Hematopoietic multipotent progenitor cell treated with erythropoietin and hydrocortisone succinate and interleukin-3 and kit ligand, for 6 days (in vitro differentiated cells): ENCODE results near the gene STIMATE.

Experiments
- DNase-seq: peaks from one replicate; pipeline ENCODE4 v3.0.0-alpha.2; 2015

The STIMATE gene

GRCh38 chr3:52897130-52898122 lies at the start of gene STIMATE:
TSS of gene STIMATE (minus strand) at chr3:52897548. CDS start at chr3:52897450, 98 bp downstream.
- DNase-seq: peak; percentile 90

DNA sequence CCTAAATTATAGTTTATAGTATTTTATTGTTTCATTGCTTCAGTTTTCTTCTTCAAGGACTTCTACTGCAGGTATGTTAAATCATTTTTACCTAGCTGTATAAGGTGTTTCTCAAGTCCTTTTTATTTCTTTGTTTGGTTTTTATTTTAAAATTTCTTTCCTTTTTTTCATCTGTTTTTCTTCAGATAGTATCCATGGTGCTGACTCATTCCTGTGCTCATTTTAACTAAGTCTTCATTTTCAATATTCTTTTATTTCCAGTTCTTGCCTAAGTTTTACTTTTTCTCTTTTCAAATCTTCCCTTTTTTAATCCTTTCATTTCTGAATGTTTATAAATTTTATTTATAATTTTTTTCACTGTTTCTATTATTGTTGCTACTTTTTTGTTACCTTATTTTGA lies 42.3 kb upstream of the STIMATE start:
- DNase-seq: no peak

GRCh38 chr3:52934630-52935530 lies 37.5 kb upstream of the STIMATE start:
- DNase-seq: peak; percentile 84

DNA sequence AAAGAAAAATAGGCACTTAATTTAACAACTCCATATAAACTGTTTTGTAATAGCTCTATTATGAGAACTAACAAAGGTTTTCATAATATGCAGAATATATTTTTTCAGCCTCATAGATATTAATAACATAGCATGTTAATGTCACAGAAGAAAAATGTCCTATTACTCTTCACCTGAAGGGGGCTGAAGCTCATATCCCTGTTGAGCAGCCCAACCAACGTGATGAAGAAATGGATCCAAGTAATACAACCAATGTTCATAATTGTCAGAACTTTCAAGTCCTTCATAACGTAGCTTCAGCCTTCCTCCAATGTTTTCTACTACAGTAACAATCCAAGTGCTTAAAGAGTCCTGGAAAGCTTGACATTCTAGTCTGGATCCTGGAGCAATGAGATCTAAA lies 34.5 kb upstream of the STIMATE start:
- DNase-seq: peak; percentile 28

DNA sequence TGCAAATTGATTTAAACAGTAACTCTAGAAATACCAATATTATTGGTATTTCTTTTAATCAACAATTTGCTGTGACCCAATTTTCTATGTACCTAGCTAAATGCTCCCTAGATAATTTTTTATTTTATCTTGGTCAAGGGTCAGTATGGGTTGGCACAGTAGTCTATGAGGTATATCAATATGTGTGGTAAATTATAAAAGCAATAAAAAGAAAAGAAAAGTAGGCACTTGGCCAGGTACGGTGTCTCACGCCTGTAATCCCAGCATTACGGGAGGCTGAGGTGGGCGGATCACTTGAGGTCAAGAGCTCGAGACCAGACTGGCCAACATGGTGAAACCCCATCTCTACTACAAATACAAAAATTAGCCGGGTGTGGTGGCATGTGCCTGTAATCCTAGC lies 34.0 kb upstream of the STIMATE start:
- no peak for DNase-seq

DNA sequence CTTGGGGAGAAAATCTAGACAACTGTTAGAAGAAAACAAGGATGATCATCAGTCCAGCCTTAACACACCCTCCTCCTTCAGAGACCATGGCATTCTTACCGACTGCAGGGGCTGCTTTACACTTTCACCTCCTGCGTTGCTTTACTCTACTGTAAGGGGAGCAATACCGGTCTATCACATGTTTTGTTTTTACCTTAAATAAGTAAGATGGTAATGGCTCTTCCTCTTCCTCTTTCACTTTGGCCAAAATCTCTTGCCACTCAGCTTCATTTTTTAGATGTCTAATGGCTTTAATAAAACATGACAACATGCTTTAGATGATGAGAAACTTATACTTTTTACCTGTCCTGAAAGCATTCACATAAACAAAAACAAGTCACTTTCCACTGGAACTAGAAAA lies 33.4 kb upstream of the STIMATE start:
- DNase-seq: no peak

DNA sequence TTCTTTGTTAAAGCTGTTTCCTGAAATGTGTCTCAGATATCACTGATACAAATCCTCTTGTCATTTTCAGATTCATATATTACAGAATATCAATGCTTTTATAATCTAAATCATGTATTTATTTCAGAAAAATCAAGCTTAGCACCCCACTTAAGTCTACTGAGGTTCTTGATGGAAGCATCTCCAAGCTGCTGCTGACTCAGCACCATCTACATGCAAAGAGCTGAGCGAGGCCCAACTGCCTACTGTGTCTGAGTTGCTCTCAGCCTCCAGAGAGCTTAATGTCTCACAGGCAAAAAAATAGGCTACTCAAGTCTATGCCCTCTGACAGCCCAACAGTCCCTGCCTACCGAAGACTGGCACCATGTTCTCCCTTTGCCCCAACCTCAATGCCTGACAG lies 29.2 kb upstream of the STIMATE start:
- no peak for DNase-seq

DNA sequence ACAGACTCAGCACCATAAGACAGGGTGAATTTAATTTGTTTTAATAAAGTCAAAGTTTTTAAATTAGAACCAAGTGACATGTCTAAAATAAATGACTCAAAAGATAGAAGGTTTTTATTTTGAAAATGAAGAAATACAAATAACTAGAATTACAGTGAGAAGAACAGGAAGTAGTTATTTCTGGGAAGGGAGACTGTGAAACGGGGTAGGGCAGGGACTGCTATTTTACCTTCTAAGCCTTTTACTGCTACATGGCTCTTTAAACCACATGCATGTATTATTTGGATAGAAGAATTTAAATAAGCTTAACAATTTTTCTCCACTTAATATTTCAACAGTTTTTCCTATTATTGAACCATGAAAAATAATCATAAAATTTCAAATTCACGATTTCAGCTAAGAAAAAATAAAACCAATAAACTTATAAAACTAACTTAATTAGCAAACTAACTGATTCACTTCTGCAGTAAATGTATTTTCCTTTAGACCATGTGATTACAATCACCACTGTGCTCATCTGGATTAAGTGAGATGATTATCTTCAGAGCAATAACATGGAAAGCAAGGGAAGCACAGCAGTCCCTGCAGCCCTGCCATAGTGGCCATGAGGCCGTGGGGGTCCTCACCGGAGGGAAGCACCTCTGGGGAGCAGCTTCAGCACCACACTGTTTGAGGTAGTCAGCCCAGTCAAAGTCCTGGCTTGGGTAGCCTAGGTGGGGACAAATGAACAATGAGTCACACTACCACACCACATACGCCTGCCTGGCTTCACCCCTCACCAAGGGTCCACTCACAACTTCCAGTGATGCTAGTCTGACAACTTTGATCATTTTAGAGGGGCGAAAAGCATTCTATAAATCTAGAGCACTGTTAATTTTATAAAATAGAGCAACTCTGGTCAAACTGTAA lies 28.3 kb upstream of the STIMATE start:
- peak; percentile 12 for DNase-seq

DNA sequence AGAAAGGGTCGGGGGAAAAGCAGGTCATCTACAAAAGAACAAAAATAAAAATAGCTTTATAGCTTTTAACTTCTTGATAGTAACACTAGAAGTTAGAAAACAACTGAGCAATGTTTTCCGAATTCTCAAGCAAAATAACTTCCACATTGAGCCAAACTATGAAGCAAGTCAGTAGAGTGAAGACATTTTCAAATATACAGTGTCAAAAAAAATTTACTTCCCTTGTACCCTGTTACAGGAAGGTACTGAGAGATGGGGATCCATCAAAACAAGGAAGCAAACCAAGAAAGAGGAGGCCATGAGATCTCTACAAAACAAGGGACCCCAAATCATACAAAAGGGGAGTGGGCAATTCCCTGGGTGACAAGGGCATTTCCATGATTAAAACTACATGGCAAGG lies 26.6 kb upstream of the STIMATE start:
- no peak for DNase-seq

DNA sequence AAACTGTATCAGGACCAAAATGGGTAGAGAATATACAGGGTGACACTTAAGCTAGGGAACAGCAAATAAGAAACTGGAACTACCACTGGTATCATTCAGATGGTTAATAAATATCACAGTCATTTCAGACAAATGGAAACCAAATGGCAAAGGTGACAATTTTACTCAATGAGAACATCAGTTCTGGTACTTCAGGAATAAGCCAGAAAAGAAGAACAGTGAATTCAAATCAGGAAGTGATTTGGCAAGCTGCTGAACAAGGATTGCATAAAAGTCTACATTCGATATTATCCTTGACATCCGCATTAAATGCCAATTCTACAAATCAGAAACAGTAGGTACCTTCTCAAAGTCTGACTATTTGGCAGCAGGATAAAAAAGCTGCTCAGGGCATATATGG lies 23.5 kb upstream of the STIMATE start:
- no peak for DNase-seq

GRCh38 chr3:52917044-52917443 lies 19.7 kb upstream of the STIMATE start:
- DNase-seq: no peak

DNA sequence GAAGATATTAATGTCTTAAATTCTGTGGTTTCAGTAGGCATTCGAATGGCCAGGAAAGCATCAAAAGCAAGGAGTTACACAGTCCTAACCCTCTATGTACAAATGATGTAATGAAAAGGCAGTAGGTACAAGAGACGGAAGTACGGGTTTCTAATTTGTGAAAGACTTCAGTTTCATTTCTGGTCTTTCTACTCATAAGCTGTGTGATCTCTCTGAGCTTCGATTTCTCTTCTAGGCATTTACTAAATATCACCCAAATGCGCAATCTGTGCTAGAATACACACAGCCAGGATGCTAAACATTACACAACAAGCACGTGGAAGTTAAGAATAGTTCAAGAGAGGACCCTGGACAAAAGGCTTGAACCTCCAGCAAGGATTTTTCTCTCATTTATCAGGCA lies 17.9 kb upstream of the STIMATE start:
- DNase-seq: no peak

- peak; percentile 96 for DNase-seq
These were observed 15.8 kb upstream of the STIMATE start for GRCh38 chr3:52912885-52913731.

DNA sequence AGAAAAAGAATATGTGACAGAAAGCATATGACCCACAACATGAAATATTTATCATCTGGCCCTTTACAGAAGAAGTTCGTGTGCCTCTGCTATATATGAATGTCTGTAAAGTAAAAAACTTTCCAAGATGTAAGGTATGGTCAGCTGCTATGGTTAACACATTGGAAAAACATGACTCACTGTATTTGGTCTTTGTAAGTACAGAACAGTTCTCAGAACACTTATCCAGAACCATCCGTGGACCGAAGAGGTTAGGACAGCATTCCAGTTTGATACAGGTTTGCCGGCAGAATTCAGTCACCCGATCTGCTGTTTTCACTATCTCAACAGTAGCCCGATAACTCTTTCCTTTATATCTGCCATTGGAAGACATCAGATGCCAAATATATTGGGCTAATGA lies 13.5 kb upstream of the STIMATE start:
- DNase-seq: no peak

- DNase-seq: peak; percentile 24
These were observed 10.1 kb upstream of the STIMATE start for GRCh38 chr3:52907497-52907896.

DNA sequence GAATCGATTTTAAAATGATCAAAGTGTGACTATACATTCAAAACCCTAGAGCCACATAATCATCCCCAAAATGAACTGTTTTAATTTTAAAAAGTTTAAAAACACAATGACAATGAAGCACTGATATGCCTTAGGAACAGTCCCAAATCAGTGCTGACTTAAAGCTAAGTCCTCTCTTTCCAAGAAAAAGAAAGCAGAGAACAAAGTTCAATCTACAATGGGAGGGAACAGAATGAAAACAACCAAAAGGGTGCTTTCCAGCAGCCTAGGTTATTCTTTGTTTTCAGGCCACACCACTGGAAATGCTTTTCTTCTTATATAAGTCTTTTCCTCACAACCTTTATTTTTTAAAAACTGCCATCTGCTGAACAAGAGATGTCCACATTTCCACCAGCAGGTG lies 7.2 kb upstream of the STIMATE start:
- no peak for DNase-seq

- no peak for DNase-seq
These were observed 6.7 kb upstream of the STIMATE start for GRCh38 chr3:52904000-52904399.

- DNase-seq: peak; percentile 18
These were observed 735 bp downstream of the STIMATE start for GRCh38 chr3:52896613-52897012.

- no peak for DNase-seq
These were observed 1.2 kb downstream of the STIMATE start for GRCh38 chr3:52896151-52896550.

DNA sequence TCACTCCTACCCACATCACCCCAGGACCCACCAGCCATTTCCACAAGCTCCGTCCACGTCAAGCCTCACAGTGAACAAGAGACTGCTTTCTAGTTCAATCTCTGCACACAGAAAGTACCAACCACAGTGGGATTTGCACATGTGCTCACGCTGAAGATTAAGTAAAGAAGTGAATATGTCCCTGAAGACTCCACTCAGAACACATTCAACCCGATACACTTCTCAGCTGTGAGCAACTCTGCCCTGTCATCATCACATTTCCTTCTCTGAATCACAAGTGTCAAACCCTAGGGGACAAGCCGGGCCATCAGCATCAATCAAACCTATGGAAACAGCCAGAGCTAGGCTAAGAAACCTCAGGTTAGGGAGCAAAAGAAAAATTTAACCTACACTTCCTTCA lies 1.9 kb downstream of the STIMATE start:
- DNase-seq: no peak

DNA sequence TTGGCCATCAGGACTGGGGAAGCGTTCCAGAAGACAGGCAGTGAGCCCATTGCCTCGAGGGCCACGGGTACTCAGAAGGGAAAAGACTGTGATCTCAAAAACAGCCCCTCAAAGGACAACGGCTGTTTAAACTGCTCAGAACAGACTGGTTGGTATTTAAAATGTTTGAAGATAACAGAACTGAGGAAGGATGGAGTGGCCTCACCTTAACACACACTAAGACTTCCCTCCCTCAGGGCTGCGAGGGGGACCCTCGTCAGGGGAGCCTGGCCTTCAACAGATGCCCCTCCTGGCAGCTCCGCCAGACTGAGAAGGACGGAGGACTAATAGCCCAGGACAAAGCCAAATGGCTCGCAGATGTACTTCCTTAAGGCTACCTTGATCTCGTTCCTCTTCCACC lies 2.6 kb downstream of the STIMATE start:
- DNase-seq: no peak

DNA sequence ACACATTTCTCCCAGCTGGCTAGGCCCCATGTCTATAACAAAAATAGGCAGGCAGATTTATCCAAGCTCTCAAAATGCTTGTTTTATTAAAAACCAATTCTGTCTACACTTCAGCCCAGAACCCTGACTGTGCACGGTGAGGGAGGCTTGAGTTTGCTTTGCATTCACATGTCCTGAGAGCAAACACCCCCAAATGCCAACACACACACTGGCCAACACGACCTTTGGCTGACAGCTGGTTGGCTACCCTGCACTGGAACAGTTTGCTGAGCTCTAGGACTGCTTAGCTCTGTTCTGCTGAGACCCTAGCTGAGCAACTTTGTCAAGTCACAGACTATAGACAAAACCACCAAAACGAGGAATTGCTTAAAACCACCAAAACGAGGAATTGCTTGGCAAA lies 3.6 kb downstream of the STIMATE start:
- DNase-seq: peak; percentile 15
